Heart left ventricle (tissue), 16 donors: ENCODE results near the gene KRTAP10-8. TPM values are rescaled to one million over a fixed set of nuclear protein-coding genes. Genes with fewer than 3 reads are reported as not detected.
A peak's percentile ranks its signal among the peaks of the same experiment; 100 is the strongest.

Experiments used
- ATAC-seq, 4 donors: fragments of 200-7000 bp; cut with Tn5 transposase; one replicate each; pipeline ENCODE4 v1.9.1; 2020 to 2022; ENCODE audit warnings: moderate library complexity in 4 of 4, mild to moderate bottlenecking in 3 of 4, moderate number of reproducible peaks in 1 of 4
- DNase-seq, 5 donors: peaks; one replicate each; pipeline ENCODE4 v3.0.0-alpha.2; 2020
- H3K27ac ChIP-seq, 12 donors: fragments of 200-600 bp; sonication (generic) in 4 of 12; one replicate each; pipeline versions ENCODE4 v1.5.0 to v1.8.0; 2016 to 2022; ENCODE audit warnings: mild to moderate bottlenecking in 2 of 12
- H3K27me3 ChIP-seq, 9 donors: fragments of 200-600 bp; sonication (generic) in 2 of 9; one replicate each; pipeline versions ENCODE4 v1.5.1 to v1.8.0; 2016 to 2022; ENCODE audit warnings: mild to moderate bottlenecking in 3 of 9
- H3K36me3 ChIP-seq, 9 donors: fragments of 200-600 bp; sonication (generic) in 2 of 9; one replicate each; pipeline versions ENCODE4 v1.5.0 to v1.8.0; 2018 to 2022; ENCODE audit warnings: mild to moderate bottlenecking in 2 of 9
- H3K4me1 ChIP-seq, 12 donors: fragments of 200-600 bp; sonication (generic) in 4 of 12; one replicate each; pipeline versions ENCODE4 v1.5.0 to v1.8.0; 2016 to 2022; ENCODE audit warnings: mild to moderate bottlenecking in 3 of 12
- H3K4me3 ChIP-seq, 12 donors: fragments of 200-600 bp; sonication (generic) in 4 of 12; one replicate each; pipeline versions ENCODE4 v1.5.0 to v1.8.0; 2017 to 2022; ENCODE audit warnings: mild to moderate bottlenecking in 9 of 12, moderate library complexity in 4 of 12
- H3K9me3 ChIP-seq, 12 donors: fragments of 200-600 bp; sonication (generic) in 4 of 12; one replicate each; pipeline versions ENCODE4 v1.5.0 to v1.8.0; 2016 to 2022; ENCODE audit warnings: mild to moderate bottlenecking in 1 of 12
- POLR2A ChIP-seq, 2 donors: fragments of 450-650 bp; IDR thresholded peaks; one replicate each; pipeline ENCODE4 v1.6.1; 2017; ENCODE audit warnings: antibody characterized with exemption in 2 of 2, mild to moderate bottlenecking in 2 of 2, moderate library complexity in 2 of 2
- WGBS, 4 donors: extraction: QIAGEN DNeasy Blood & Tissue Kit in 2 of 4; methylation state at CpG; one replicate each; pipeline versions ENCODE4 v1.1.5 to v1.1.7; 2013 to 2018; 5-methylcytosine and 5-hydroxymethylcytosine counted together
- intact Hi-C, 10 donors: fragments of 100-400 bp; cut with DNase I; formaldehyde crosslinking; loops; one replicate each; pipeline versions ENCODE4 v1.11.1 to v1.14.2; 2022
- polyA plus RNA-seq, 2 donors: library from polyadenylated mRNA; stranded (reverse); fragments of 200-250 nt; gene quantifications; one replicate each; pipeline ENCODE4 v1.2.3, GENCODE V29; 2013
- total RNA-seq, 9 donors: library from RNA; depleted of rRNA in 2 of 9; stranded (reverse); fragments of >200 nt in 2 of 9; fragmentation: NEBNext Ultra II Directional in 3 of 9; extraction: Animal tissue kit (Norgen Biotek cat#: 25700) in 3 of 9; gene quantifications; one replicate each; pipeline versions ENCODE4 v1.1.0 to v1.2.4, GENCODE V29; 2016 to 2023
- TF ChIP-seq, protein P1 (sequence below), 12 donors: fragments of 200-600 bp; sonication (generic) in 4 of 12; IDR thresholded peaks; one replicate each; pipeline versions ENCODE4 v1.5.0 to v1.8.0; 2018 to 2022; ENCODE audit warnings: antibody characterized with exemption in 12 of 12, mild to moderate bottlenecking in 5 of 12
- donor health status: ischemic (EF 13 %, LVEDD 7.1; RV severe dilation, severe dysfunction).
- donor health status: healthy with polysubstance abuse.
- donor health status: DM: no; HTN: yes; CAD: no.
- donor health status: DM: no; HTN: no; CAD: no.
- donor health status: ischemic (EF 25% LVEDD 6.9; RV normal size, moderate dysfunction).
- donor health status: ischemic (EF 25% LVEDD 5.7; RV mildly dilated, moderate dysfunction).
- donor health status: healthy.
- donor health status: DM: yes; HTN: yes; CAD: no.
- donor health status: ischemic (EF 35%, LVEDD 5.7; RV mildly dilated, moderate dysfunction).
- donor health status: nonischemic (EF 11% LVEDD 7.7; RV severe dilation, severe dysfunction).
- donor health status: DM: yes; HTN: yes; CAD: no.
- donor health status: PGD.
- donor health status: ischemic (EF 29% LVEDD 5.4; RV normal size, mild dysfunction).
- donor health status: nonischemic (EF 23%, LVEDD 6.1; RV moderate dilation, normal function).

The KRTAP10-8 gene
- total and polyA plus RNA-seq, 11 donors: not detected

DNA sequence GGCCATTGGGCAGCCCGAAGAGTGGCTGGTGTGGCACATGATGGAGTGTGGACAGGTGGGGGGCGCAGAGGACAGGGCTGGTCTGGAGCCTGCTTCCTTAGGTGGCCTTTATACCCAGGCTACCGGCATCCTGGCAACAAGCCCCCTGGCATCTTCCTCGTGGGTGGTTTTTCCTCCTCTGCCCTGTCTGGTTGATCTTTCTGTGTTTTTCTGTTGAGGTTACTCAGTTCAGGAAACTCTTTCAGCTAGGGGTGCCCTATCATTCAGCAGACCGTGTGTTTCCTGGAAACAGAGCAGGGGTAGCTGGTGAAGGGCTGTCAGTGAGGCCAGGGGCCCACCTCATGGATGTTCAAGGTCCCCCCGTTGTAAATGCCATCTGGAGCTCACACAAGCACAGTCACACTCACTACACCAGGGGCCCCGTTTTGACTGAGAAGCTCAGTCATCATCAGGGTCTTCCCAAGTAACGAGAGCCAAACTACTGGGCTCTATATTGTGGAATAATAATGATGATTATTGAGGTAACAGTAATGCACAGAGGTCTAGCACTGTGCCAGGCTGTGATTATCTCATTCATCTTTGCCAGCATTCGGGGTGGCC, 42.8 kb downstream of the KRTAP10-8 start, which contains the start of gene KRTAP12-4:
TSS of gene KRTAP12-4 (minus strand) at position 84 of the 600 bp plus-strand sequence. CDS start at position 39, 45 bp downstream.
- ATAC-seq: no peak
- H3K27ac ChIP-seq: peak within 1 kb of the TSS in 1 of 12 donors; percentile 49
- intact Hi-C loops: no loop called here
- H3K4me3 ChIP-seq: no peak within 1 kb of the TSS
- peaks cover 0 to 8% (median 0%) of the 10 kb centered on the region in 9 donors for H3K27me3 ChIP-seq
- DNase-seq: no peak
- H3K9me3 ChIP-seq: peaks cover 0 to 17% (median 4%) of the 10 kb centered on the region in 12 donors
- WGBS, 4 donors: 69 to 76% (median 72%) methylated on average over 9 of the region's 9 CpGs
- H3K4me1 ChIP-seq: peaks cover 0 to 4% (median 0%) of the 10 kb centered on the region in 12 donors
- TF ChIP-seq POLR2A (IDR thresholded peaks at IDR 0.05): no peak
- TF ChIP-seq, protein P1, sequence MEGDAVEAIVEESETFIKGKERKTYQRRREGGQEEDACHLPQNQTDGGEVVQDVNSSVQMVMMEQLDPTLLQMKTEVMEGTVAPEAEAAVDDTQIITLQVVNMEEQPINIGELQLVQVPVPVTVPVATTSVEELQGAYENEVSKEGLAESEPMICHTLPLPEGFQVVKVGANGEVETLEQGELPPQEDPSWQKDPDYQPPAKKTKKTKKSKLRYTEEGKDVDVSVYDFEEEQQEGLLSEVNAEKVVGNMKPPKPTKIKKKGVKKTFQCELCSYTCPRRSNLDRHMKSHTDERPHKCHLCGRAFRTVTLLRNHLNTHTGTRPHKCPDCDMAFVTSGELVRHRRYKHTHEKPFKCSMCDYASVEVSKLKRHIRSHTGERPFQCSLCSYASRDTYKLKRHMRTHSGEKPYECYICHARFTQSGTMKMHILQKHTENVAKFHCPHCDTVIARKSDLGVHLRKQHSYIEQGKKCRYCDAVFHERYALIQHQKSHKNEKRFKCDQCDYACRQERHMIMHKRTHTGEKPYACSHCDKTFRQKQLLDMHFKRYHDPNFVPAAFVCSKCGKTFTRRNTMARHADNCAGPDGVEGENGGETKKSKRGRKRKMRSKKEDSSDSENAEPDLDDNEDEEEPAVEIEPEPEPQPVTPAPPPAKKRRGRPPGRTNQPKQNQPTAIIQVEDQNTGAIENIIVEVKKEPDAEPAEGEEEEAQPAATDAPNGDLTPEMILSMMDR (IDR thresholded peaks at IDR 0.05): no peak
- H3K36me3 ChIP-seq: no peaks in the 10 kb centered on the region

DNA sequence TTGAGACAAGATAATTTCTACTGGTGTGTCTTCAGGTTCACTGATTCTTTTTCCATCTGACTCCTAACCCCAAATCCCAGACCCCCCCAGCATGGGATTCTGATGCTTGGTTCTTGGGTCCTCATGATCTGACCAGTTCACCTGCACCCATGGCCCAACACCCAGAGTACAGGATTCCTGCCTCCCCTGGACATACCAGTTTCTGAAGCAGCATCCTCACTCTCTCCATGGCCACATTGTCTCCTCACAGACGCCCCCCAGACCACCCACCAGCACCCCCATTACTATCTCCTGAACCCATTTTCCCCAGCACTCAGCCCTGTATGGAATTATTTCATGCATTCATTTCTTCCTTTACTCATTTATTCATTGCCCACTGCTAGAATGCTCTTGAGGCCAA, 45.0 kb downstream of the KRTAP10-8 start:
- intact Hi-C loops: no loop called here
- no peak for TF ChIP-seq POLR2A (IDR thresholded peaks at IDR 0.05)
- TF ChIP-seq, protein P1 (IDR thresholded peaks at IDR 0.05): no peak
- DNase-seq (no peak), ATAC-seq (no peak)
- H3K27ac ChIP-seq: peak overlapping the region in 1 of 12 donors; percentile 74
- H3K36me3 ChIP-seq: no peaks in the 10 kb centered on the region
- peaks cover 0 to 4% (median 0%) of the 10 kb centered on the region in 12 donors for H3K4me1 ChIP-seq
- peaks cover 0 to 8% (median 0%) of the 10 kb centered on the region in 9 donors for H3K27me3 ChIP-seq
- H3K4me3 ChIP-seq: no peak overlapping the region
- peaks cover 0 to 17% (median 4%) of the 10 kb centered on the region in 12 donors for H3K9me3 ChIP-seq
- WGBS, 4 donors: 44 to 71% (median 64%) methylated on average over 1 of the region's 1 CpG

DNA sequence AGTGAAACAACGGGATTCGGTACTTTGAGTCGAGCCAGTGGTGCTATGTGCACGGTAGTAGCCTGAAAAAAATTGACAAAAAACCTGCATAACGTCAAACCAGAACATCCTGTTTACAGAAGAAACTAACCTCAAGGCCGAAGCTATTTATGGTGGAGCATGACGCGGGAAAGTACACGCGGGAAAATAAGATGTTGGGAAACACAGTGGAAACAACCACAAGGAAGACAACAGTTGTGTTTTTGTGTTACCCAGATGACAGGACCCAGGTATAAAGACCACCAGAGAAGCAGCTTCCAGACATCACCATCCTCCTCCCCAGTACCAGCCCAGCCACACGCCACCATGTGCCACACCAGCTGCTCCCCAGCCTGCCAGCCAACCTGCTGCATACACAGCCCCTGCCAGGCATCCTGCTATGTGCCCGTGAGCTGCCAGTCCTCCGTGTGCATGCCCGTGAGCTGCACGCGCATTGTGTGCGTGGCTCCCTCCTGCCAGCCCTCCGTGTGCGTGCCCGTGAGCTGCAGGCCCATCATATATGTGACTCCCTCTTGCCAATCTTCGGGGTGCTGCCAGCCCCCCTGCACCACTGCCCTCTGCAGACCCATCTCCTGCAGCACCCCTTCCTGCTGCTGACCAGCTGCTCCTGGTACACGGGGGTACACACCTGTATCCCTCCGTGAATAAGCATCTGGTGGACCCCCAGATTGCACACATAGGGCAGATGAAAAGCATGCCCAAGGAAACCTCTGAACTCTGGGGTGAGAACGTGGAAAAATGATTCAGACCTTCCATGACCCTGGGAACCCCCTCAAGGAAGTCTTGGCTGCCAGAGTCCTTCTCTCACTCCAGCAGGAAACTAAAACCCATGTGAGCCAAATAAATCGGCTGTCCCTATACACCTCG, 46.0 kb downstream of the KRTAP10-8 start, which contains the start of gene KRTAP12-3:
TSS of gene KRTAP12-3 (plus strand) at position 298 of the 906 bp plus-strand sequence. CDS start at position 346, 48 bp downstream.
- peaks cover 0 to 17% (median 4%) of the 10 kb centered on the region in 12 donors for H3K9me3 ChIP-seq
- H3K27me3 ChIP-seq: peaks cover 0 to 8% (median 0%) of the 10 kb centered on the region in 9 donors
- intact Hi-C loops: no loop called here
- H3K4me3 ChIP-seq: no peak within 1 kb of the TSS
- H3K36me3 ChIP-seq: no peaks in the 10 kb centered on the region
- WGBS, 4 donors: 72 to 76% (median 74%) methylated on average over 25 to 26 of the region's 26 CpGs
- DNase-seq (peak in 1 of 5 donors; percentile 54), ATAC-seq (peak in 1 of 4 donors; percentile 16)
- H3K4me1 ChIP-seq: peaks cover 0 to 4% (median 0%) of the 10 kb centered on the region in 12 donors
- H3K27ac ChIP-seq: peak within 1 kb of the TSS in 2 of 12 donors; percentile 13 to 74
- TF ChIP-seq POLR2A (IDR thresholded peaks at IDR 0.05): no peak
- TF ChIP-seq, protein P1 (IDR thresholded peaks at IDR 0.05): no peak

DNA sequence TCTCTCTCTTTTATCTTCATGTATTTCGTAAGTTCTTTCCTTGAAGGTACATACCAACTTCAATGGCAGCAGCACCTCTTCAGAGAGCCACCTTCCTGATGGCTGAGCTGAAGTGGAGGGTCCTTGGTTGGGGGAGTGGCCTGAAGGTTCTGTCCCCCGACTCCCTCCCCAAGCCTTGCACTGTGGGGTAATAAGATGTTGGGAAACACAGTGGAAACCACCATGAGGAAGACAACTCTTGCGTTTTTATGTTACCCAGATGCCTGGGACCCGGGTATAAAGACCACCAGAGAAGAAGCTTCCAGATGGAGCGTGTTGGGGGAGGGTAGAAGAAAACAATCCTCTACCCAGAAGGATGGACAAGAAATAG, 46.6 kb downstream of the KRTAP10-8 start:
- peaks cover 0 to 8% (median 0%) of the 10 kb centered on the region in 9 donors for H3K27me3 ChIP-seq
- peaks cover 0 to 17% (median 4%) of the 10 kb centered on the region in 12 donors for H3K9me3 ChIP-seq
- DNase-seq (no peak), ATAC-seq (no peak)
- peaks cover 0 to 4% (median 0%) of the 10 kb centered on the region in 12 donors for H3K4me1 ChIP-seq
- 81 to 88% (median 83%) methylated on average over 5 of the region's 5 CpGs for WGBS, 4 donors
- no peaks in the 10 kb centered on the region for H3K36me3 ChIP-seq
- no peak for TF ChIP-seq POLR2A (IDR thresholded peaks at IDR 0.05)
- TF ChIP-seq, protein P1 (IDR thresholded peaks at IDR 0.05): no peak
- no peak overlapping the region for H3K4me3 ChIP-seq
- intact Hi-C loops: no loop called here
- peak overlapping the region in 1 of 12 donors; percentile 74 for H3K27ac ChIP-seq
